Heart left ventricle (tissue), 16 donors: Measurements from ENCODE around the gene KHDC1L. TPM values are rescaled to one million over a fixed set of nuclear protein-coding genes. Genes with fewer than 3 reads are reported as not detected.

Experiments
- ATAC-seq, 4 donors: fragments of 200-7000 bp; cut with Tn5 transposase; one replicate each; pipeline ENCODE4 v1.9.1; 2020 to 2022; ENCODE audit warnings: moderate library complexity in 4 of 4, mild to moderate bottlenecking in 3 of 4, moderate number of reproducible peaks in 1 of 4
- DNase-seq, 5 donors: peaks; one replicate each; pipeline ENCODE4 v3.0.0-alpha.2; 2020
- H3K27ac ChIP-seq, 12 donors: fragments of 200-600 bp; sonication (generic) in 4 of 12; one replicate each; pipeline versions ENCODE4 v1.5.0 to v1.8.0; 2016 to 2022; ENCODE audit warnings: mild to moderate bottlenecking in 2 of 12
- H3K27me3 ChIP-seq, 9 donors: fragments of 200-600 bp; sonication (generic) in 2 of 9; one replicate each; pipeline versions ENCODE4 v1.5.1 to v1.8.0; 2016 to 2022; ENCODE audit warnings: mild to moderate bottlenecking in 3 of 9
- H3K36me3 ChIP-seq, 9 donors: fragments of 200-600 bp; sonication (generic) in 2 of 9; one replicate each; pipeline versions ENCODE4 v1.5.0 to v1.8.0; 2018 to 2022; ENCODE audit warnings: mild to moderate bottlenecking in 2 of 9
- H3K4me1 ChIP-seq, 12 donors: fragments of 200-600 bp; sonication (generic) in 4 of 12; one replicate each; pipeline versions ENCODE4 v1.5.0 to v1.8.0; 2016 to 2022; ENCODE audit warnings: mild to moderate bottlenecking in 3 of 12
- H3K4me3 ChIP-seq, 12 donors: fragments of 200-600 bp; sonication (generic) in 4 of 12; one replicate each; pipeline versions ENCODE4 v1.5.0 to v1.8.0; 2017 to 2022; ENCODE audit warnings: mild to moderate bottlenecking in 9 of 12, moderate library complexity in 4 of 12
- H3K9me3 ChIP-seq, 12 donors: fragments of 200-600 bp; sonication (generic) in 4 of 12; one replicate each; pipeline versions ENCODE4 v1.5.0 to v1.8.0; 2016 to 2022; ENCODE audit warnings: mild to moderate bottlenecking in 1 of 12
- POLR2A ChIP-seq, 2 donors: fragments of 450-650 bp; IDR thresholded peaks; one replicate each; pipeline ENCODE4 v1.6.1; 2017; ENCODE audit warnings: antibody characterized with exemption in 2 of 2, mild to moderate bottlenecking in 2 of 2, moderate library complexity in 2 of 2
- WGBS, 4 donors: extraction: QIAGEN DNeasy Blood & Tissue Kit in 2 of 4; methylation state at CpG; one replicate each; pipeline versions ENCODE4 v1.1.5 to v1.1.7; 2013 to 2018; 5-methylcytosine and 5-hydroxymethylcytosine counted together
- intact Hi-C, 10 donors: fragments of 100-400 bp; cut with DNase I; formaldehyde crosslinking; loops; one replicate each; pipeline versions ENCODE4 v1.11.1 to v1.14.2; 2022
- polyA plus RNA-seq, 2 donors: library from polyadenylated mRNA; stranded (reverse); fragments of 200-250 nt; gene quantifications; one replicate each; pipeline ENCODE4 v1.2.3, GENCODE V29; 2013
- total RNA-seq, 9 donors: library from RNA; depleted of rRNA in 2 of 9; stranded (reverse); fragments of >200 nt in 2 of 9; fragmentation: NEBNext Ultra II Directional in 3 of 9; extraction: Animal tissue kit (Norgen Biotek cat#: 25700) in 3 of 9; gene quantifications; one replicate each; pipeline versions ENCODE4 v1.1.0 to v1.2.4, GENCODE V29; 2016 to 2023
- TF ChIP-seq, protein P1 (sequence below), 12 donors: fragments of 200-600 bp; sonication (generic) in 4 of 12; IDR thresholded peaks; one replicate each; pipeline versions ENCODE4 v1.5.0 to v1.8.0; 2018 to 2022; ENCODE audit warnings: antibody characterized with exemption in 12 of 12, mild to moderate bottlenecking in 5 of 12
- donor health status: ischemic (EF 13 %, LVEDD 7.1; RV severe dilation, severe dysfunction).
- donor health status: healthy with polysubstance abuse.
- donor health status: DM: no; HTN: yes; CAD: no.
- donor health status: DM: no; HTN: no; CAD: no.
- donor health status: ischemic (EF 25% LVEDD 6.9; RV normal size, moderate dysfunction).
- donor health status: ischemic (EF 25% LVEDD 5.7; RV mildly dilated, moderate dysfunction).
- donor health status: healthy.
- donor health status: DM: yes; HTN: yes; CAD: no.
- donor health status: ischemic (EF 35%, LVEDD 5.7; RV mildly dilated, moderate dysfunction).
- donor health status: nonischemic (EF 11% LVEDD 7.7; RV severe dilation, severe dysfunction).
- donor health status: DM: yes; HTN: yes; CAD: no.
- donor health status: PGD.
- donor health status: ischemic (EF 29% LVEDD 5.4; RV normal size, mild dysfunction).
- donor health status: nonischemic (EF 23%, LVEDD 6.1; RV moderate dilation, normal function).

The KHDC1L gene
- total and polyA plus RNA-seq, 11 donors, result not detected

- no peak for TF ChIP-seq POLR2A (IDR thresholded peaks at IDR 0.05)
- TF ChIP-seq, protein P1, sequence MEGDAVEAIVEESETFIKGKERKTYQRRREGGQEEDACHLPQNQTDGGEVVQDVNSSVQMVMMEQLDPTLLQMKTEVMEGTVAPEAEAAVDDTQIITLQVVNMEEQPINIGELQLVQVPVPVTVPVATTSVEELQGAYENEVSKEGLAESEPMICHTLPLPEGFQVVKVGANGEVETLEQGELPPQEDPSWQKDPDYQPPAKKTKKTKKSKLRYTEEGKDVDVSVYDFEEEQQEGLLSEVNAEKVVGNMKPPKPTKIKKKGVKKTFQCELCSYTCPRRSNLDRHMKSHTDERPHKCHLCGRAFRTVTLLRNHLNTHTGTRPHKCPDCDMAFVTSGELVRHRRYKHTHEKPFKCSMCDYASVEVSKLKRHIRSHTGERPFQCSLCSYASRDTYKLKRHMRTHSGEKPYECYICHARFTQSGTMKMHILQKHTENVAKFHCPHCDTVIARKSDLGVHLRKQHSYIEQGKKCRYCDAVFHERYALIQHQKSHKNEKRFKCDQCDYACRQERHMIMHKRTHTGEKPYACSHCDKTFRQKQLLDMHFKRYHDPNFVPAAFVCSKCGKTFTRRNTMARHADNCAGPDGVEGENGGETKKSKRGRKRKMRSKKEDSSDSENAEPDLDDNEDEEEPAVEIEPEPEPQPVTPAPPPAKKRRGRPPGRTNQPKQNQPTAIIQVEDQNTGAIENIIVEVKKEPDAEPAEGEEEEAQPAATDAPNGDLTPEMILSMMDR (IDR thresholded peaks at IDR 0.05), result no peak
- Histone ChIP-seq H3K36me3 (no peaks in the 10 kb centered on the region), H3K27me3 (no peaks in the 10 kb centered on the region), H3K9me3 (no peaks in the 10 kb centered on the region), H3K4me1 (no peaks in the 10 kb centered on the region), H3K27ac (no peak overlapping the region), H3K4me3 (no peak overlapping the region)
- WGBS, 4 donors, result 78 to 84% (median 79%) methylated on average over 4 of the region's 4 CpGs
- intact Hi-C loops, result no loop called here
- no peak for ATAC-seq
- DNase-seq, result no peak
Observed at GRCh38 chr6:73204252-73204651, 21.0 kb downstream of the KHDC1L start.

- DNase-seq (no peak), ATAC-seq (no peak)
- Histone ChIP-seq H3K27me3 (no peaks in the 10 kb centered on the region), H3K9me3 (no peaks in the 10 kb centered on the region), H3K27ac (no peak overlapping the region), H3K36me3 (no peaks in the 10 kb centered on the region), H3K4me1 (no peaks in the 10 kb centered on the region), H3K4me3 (no peak overlapping the region)
- WGBS, 4 donors, result 89 to 97% (median 93%) methylated on average over 1 of the region's 1 CpG
- intact Hi-C loops, result no loop called here
- TF ChIP-seq POLR2A (IDR thresholded peaks at IDR 0.05), result no peak
- TF ChIP-seq, protein P1 (IDR thresholded peaks at IDR 0.05), result no peak
Observed at GRCh38 chr6:73203098-73203497, 22.2 kb downstream of the KHDC1L start.

- DNase-seq (no peak), ATAC-seq (no peak)
- Histone ChIP-seq H3K27me3 (no peaks in the 10 kb centered on the region), H3K4me3 (no peak overlapping the region), H3K36me3 (no peaks in the 10 kb centered on the region), H3K27ac (no peak overlapping the region), H3K9me3 (no peaks in the 10 kb centered on the region), H3K4me1 (no peaks in the 10 kb centered on the region)
- 67 to 73% (median 71%) methylated on average over 4 of the region's 4 CpGs for WGBS, 4 donors
- intact Hi-C loops, result no loop called here
- TF ChIP-seq, protein P1 (IDR thresholded peaks at IDR 0.05), result no peak
- no peak for TF ChIP-seq POLR2A (IDR thresholded peaks at IDR 0.05)
Observed at GRCh38 chr6:73200735-73201134, 24.6 kb downstream of the KHDC1L start.

DNA sequence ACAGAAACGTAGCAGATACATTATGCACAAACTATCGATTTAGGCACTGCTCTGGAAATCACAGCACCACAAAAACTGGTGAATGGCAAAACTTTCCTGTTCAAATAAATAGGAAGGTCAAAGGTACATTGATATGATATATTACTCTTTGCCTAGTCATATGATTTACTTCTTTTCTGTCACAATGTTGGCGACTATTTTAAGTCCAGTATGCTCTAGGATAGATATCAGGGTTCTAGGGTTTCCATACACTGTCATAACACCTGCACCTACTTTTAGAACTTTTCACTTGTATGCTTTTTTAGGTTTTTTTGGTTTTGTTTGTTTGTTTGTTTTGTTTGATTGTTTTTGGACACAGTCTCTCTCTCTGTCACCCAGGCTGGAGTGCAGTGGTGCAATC lies 25.0 kb downstream of the KHDC1L start:
- no peak for DNase-seq
- TF ChIP-seq, protein P1 (IDR thresholded peaks at IDR 0.05), result no peak
- no peak for TF ChIP-seq POLR2A (IDR thresholded peaks at IDR 0.05)
- ATAC-seq, result no peak
- H3K4me3 ChIP-seq, result no peak overlapping the region
- 84 to 93% (median 86%) methylated on average over 3 of the region's 3 CpGs for WGBS, 4 donors
- intact Hi-C loops, result no loop called here
- no peaks in the 10 kb centered on the region for H3K9me3 ChIP-seq
- H3K36me3 ChIP-seq, result no peaks in the 10 kb centered on the region
- H3K27ac ChIP-seq, result no peak overlapping the region
- H3K27me3 ChIP-seq, result no peaks in the 10 kb centered on the region
- no peaks in the 10 kb centered on the region for H3K4me1 ChIP-seq
